RWPE2 (cell line): Measurements from ENCODE around the gene WRAP53.
A peak's percentile ranks its signal among the peaks of the same experiment; 100 is the strongest.

Experiments
- ATAC-seq: fragments of 200-7000 bp; cut with Tn5 transposase; 3 replicates; pipeline ENCODE4 v1.9.1; 2021; ENCODE audit warnings: low read depth
- DNase-seq: peaks from one replicate; pipeline ENCODE4 v3.0.0-alpha.2; 2020; ENCODE audit warnings: low spot score
- H3K27ac ChIP-seq: fragments of 450-650 bp; 2 replicates; pipeline ENCODE4 v1.5.1; 2017; ENCODE audit warnings: mild to moderate bottlenecking; ENCODE audit not compliant: poor library complexity, severe bottlenecking
- H3K27me3 ChIP-seq: fragments of 250-450 bp; sonication (Bioruptor Pico); 2 replicates; pipeline ENCODE4 v1.5.1; 2021; ENCODE audit warnings: mild to moderate bottlenecking, moderate library complexity; ENCODE audit not compliant: insufficient read depth, poor library complexity, severe bottlenecking
- H3K36me3 ChIP-seq: fragments of 250-450 bp; sonication (Bioruptor Pico); 2 replicates; pipeline ENCODE4 v1.5.1; 2020; ENCODE audit warnings: low read depth, mild to moderate bottlenecking, moderate library complexity
- H3K4me1 ChIP-seq: fragments of 250-450 bp; sonication (Bioruptor Pico); 2 replicates; pipeline ENCODE4 v1.5.1; 2021; ENCODE audit warnings: mild to moderate bottlenecking, moderate library complexity; ENCODE audit not compliant: insufficient read depth, poor library complexity, severe bottlenecking
- H3K4me3 ChIP-seq: fragments of 250-450 bp; sonication (Bioruptor Pico); 2 replicates; pipeline ENCODE4 v1.5.1; 2021; ENCODE audit warnings: mild to moderate bottlenecking, moderate library complexity; ENCODE audit not compliant: severe bottlenecking
- H3K9me3 ChIP-seq: fragments of 250-450 bp; sonication (Bioruptor Pico); 2 replicates; pipeline ENCODE4 v1.5.1; 2021; ENCODE audit warnings: mild to moderate bottlenecking, moderate library complexity; ENCODE audit not compliant: severe bottlenecking
- CTCF ChIP-seq: fragments of 450-650 bp; IDR thresholded peaks from one replicate; pipeline ENCODE4 v1.5.1; 2017; ENCODE audit warnings: mild to moderate bottlenecking, moderate library complexity; ENCODE audit not compliant: poor library complexity, severe bottlenecking

Gene WRAP53

DNA sequence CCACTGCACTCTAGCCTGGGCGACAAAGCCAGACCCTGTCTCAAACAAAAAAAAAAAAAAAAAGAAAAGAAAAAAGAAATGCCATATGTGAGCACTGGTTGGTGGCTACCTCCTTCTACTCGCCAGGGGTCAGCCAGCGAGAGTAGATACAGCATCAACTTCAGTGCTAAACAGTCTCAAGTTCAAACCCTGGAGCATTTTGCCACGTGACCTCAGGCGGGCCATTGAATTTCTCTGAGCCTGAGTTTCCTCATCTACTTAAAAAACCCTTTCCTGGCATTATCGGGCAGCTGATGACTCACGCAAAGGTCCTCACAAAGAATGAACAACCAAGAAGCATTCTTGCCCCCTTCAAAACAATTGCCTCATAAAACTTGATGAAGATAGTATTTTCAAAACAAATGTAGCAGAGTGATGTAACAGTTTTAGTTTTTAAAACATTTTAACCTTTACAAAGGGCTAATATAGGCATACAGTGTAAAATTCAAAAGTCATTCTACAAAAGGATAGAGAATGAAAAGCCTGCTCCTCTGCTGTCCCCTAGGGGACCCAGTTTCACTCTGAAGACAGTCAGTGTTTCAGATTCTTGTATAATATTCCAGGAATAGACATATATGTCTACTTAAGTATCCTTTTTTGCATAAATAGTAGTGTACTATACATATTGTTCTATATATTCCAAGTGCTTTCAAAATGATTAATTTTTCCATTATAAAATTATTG is 57.6 kb downstream of the WRAP53 start:
- DNase-seq (peak; percentile 80), ATAC-seq (peak; percentile 79)
- Histone ChIP-seq H3K4me1 (peaks cover 25% of the 10 kb centered on the region), H3K27ac (peak overlapping the region; percentile 29), H3K27me3 (no peaks in the 10 kb centered on the region), H3K4me3 (no peak overlapping the region), H3K9me3 (peaks cover 9% of the 10 kb centered on the region), H3K36me3 (no peaks in the 10 kb centered on the region)
- TF ChIP-seq CTCF = peak; percentile 59

DNA sequence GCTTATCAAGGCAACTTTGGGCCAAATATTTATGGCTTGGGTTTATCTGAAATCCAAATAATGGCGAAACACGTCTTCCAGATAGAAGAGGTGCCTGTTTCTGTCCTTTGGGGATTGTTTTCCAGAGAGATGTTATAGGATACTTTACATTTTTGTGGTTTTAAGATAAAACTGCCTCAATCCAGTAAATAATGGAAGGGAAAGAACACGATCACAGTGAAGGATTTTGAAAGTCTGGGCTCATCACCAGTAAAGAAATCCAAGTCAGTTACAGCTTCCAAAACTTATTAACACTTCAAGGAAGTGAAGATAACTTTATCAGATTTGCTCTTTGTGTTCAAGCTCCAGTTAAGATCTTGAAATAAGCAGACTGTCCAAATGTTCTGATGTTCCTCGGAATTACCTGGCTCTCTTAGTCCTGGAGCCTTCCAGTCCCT is 59.4 kb downstream of the WRAP53 start:
- H3K27ac ChIP-seq = peak overlapping the region; percentile 28
- ATAC-seq (no peak), DNase-seq (no peak)
- no peak overlapping the region for H3K4me3 ChIP-seq
- peaks cover 25% of the 10 kb centered on the region for H3K4me1 ChIP-seq
- no peaks in the 10 kb centered on the region for H3K27me3 ChIP-seq
- no peak for TF ChIP-seq CTCF
- no peaks in the 10 kb centered on the region for H3K36me3 ChIP-seq
- H3K9me3 ChIP-seq = peaks cover 9% of the 10 kb centered on the region

DNA sequence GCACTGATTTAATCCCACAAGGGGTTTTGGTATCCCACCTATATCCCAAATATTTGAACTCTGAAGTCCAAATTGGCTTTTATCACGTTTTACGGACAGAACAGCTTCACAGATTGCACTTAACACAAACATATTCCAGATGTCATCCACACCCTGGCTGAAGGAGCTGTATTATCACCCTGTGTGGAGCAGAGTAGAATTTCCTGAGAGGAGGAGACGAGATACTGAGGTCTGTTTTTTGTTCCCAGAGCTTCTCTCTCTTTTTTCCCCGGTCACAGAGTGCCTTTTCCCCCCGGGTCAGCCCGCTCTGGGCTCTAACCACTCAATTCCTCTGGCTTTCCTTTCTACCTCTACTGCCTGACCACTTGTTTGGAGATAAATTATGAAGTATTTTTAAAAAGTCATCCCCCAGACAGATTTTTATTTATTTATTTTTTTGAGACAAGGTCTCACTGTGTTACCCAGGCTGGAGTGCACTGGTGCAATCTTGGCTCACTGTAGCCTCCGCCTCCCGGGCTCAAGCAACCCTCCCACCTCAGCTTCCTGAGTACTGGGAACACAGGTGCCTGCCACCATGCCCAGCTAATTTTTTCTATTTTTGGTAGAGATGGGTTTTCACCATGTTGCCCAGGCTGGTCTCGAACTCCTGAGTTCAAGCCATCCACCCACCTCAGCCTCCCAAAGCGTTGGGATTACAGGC is 59.9 kb downstream of the WRAP53 start:
- Histone ChIP-seq H3K4me1 (peaks cover 25% of the 10 kb centered on the region), H3K9me3 (peaks cover 9% of the 10 kb centered on the region), H3K36me3 (no peaks in the 10 kb centered on the region), H3K4me3 (no peak overlapping the region), H3K27me3 (no peaks in the 10 kb centered on the region), H3K27ac (peak overlapping the region; percentile 28)
- DNase-seq (no peak), ATAC-seq (no peak)
- no peak for TF ChIP-seq CTCF

DNA sequence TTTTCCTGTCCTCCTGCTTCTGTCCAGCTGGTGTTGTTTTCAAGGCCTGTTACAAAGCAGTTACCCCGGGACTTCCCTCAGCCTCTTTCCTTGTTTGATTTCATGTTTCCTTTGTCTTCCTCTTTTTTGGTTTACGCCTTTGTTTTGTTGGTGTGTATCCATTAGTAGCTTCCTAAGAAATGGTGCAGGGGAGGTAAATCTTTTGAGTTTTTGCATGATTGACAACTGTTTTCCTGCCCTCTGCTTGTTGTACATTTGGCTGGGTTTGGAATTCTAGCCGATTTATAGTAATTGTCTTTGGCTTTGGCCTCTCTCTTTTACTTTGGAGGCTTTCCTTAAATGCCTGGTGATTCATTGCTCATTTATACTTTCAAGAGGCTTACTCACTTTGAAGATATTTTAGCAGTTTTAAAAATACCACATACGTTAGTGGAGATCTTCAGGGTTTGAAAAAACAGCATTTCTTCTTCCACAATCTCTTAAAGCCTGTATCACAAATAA is 62.1 kb downstream of the WRAP53 start:
- Histone ChIP-seq H3K36me3 (no peaks in the 10 kb centered on the region), H3K27me3 (no peaks in the 10 kb centered on the region), H3K4me1 (peaks cover 33% of the 10 kb centered on the region), H3K9me3 (peaks cover 9% of the 10 kb centered on the region), H3K27ac (peak overlapping the region; percentile 72), H3K4me3 (no peak overlapping the region)
- no peak for DNase-seq
- no peak for TF ChIP-seq CTCF
- ATAC-seq = peak; percentile 61
